Liver (tissue), 9 donors: ENCODE results near the gene ICAM4. TPM values are rescaled to one million over a fixed set of nuclear protein-coding genes. Genes with fewer than 3 reads are reported as not detected.

Source experiments
- DNase-seq: peaks from one replicate; pipeline ENCODE4 v3.0.0-alpha.2; 2017; ENCODE audit warnings: low spot score
- H3K27ac ChIP-seq, 2 donors: one replicate each; pipeline ENCODE4 v1.7.0; 2013; ENCODE audit warnings: inconsistent platforms in 2 of 2, low read length in 2 of 2, control low read depth in 1 of 2, low read depth in 1 of 2, mild to moderate bottlenecking in 1 of 2
- H3K27me3 ChIP-seq, 4 donors: one replicate each; pipeline versions ENCODE4 v1.6.1 to v1.7.0; 2013; ENCODE audit warnings: low read length in 3 of 4, inconsistent platforms in 1 of 4, mild to moderate bottlenecking in 1 of 4, moderate library complexity in 1 of 4; ENCODE audit not compliant: control insufficient read depth in 4 of 4, insufficient read depth in 4 of 4
- H3K36me3 ChIP-seq, 4 donors: one replicate each; pipeline versions ENCODE4 v1.6.1 to v1.7.0; 2013; ENCODE audit warnings: low read length in 3 of 4, mild to moderate bottlenecking in 3 of 4, low read depth in 1 of 4, moderate library complexity in 1 of 4; ENCODE audit not compliant: control insufficient read depth in 4 of 4, insufficient read depth in 3 of 4
- H3K4me1 ChIP-seq, 4 donors: one replicate each; pipeline versions ENCODE4 v1.6.1 to v1.7.0; 2013; ENCODE audit warnings: low read length in 3 of 4, mild to moderate bottlenecking in 3 of 4, moderate library complexity in 1 of 4; ENCODE audit not compliant: control insufficient read depth in 4 of 4, insufficient read depth in 4 of 4
- H3K4me3 ChIP-seq, 3 donors: one replicate each; pipeline versions ENCODE4 v1.6.1 to v1.7.0; 2013; ENCODE audit warnings: low read length in 3 of 3, control low read depth in 1 of 3, low read depth in 1 of 3, mild to moderate bottlenecking in 1 of 3
- H3K9ac ChIP-seq, 2 donors: one replicate each; pipeline ENCODE4 v1.7.0; 2013; ENCODE audit warnings: low read length in 2 of 2, mild to moderate bottlenecking in 2 of 2, moderate library complexity in 2 of 2, control low read depth in 1 of 2, low read depth in 1 of 2
- H3K9me3 ChIP-seq, 4 donors: one replicate each; pipeline versions ENCODE4 v1.6.1 to v1.7.0; 2013; ENCODE audit warnings: low read length in 3 of 4; ENCODE audit not compliant: control insufficient read depth in 4 of 4
- EGR1 ChIP-seq, 2 donors: IDR thresholded peaks; 2 replicates each; pipeline ENCODE4 v1.6.1; 2016 to 2018; ENCODE audit warnings: antibody characterized with exemption in 2 of 2, low read depth in 2 of 2
- FOXA1 ChIP-seq: IDR thresholded peaks from 2 replicates; pipeline ENCODE4 v1.6.1; 2016; ENCODE audit warnings: antibody characterized with exemption
- FOXA2 ChIP-seq: IDR thresholded peaks from 2 replicates; pipeline ENCODE4 v1.6.1; 2016; ENCODE audit warnings: antibody characterized with exemption
- GABPA ChIP-seq, 2 donors: IDR thresholded peaks in 1 of 2; conservative IDR thresholded peaks in 1 of 2; 2 replicates each; pipeline ENCODE4 v1.6.1; 2016; ENCODE audit warnings: antibody characterized with exemption in 2 of 2, mild to moderate bottlenecking in 1 of 2, moderate library complexity in 1 of 2
- HNF4A ChIP-seq, 2 donors: conservative IDR thresholded peaks; 2 replicates each; pipeline ENCODE4 v1.6.1; 2016; ENCODE audit warnings: antibody characterized with exemption in 2 of 2, mild to moderate bottlenecking in 2 of 2
- HNF4G ChIP-seq: IDR thresholded peaks from 2 replicates; pipeline ENCODE4 v1.6.1; 2016; ENCODE audit warnings: antibody characterized with exemption
- JUND ChIP-seq, 2 donors: IDR thresholded peaks; 2 replicates each; pipeline ENCODE4 v1.6.1; 2016; ENCODE audit warnings: antibody characterized with exemption in 2 of 2
- NR2F2 ChIP-seq: IDR thresholded peaks from 2 replicates; pipeline ENCODE4 v1.6.1; 2016; ENCODE audit warnings: antibody characterized with exemption
- RAD21 ChIP-seq, 2 donors: IDR thresholded peaks; 2 replicates each; pipeline ENCODE4 v1.6.1; 2016; ENCODE audit warnings: antibody characterized with exemption in 2 of 2, mild to moderate bottlenecking in 2 of 2
- RXRA ChIP-seq, 2 donors: IDR thresholded peaks; 2 replicates each; pipeline ENCODE4 v1.6.1; 2017 to 2018; ENCODE audit warnings: antibody characterized with exemption in 2 of 2, mild to moderate bottlenecking in 1 of 2
- SP1 ChIP-seq: IDR thresholded peaks from 2 replicates; pipeline ENCODE4 v1.6.1; 2018; ENCODE audit warnings: antibody characterized with exemption, mild to moderate bottlenecking
- TAF1 ChIP-seq: conservative IDR thresholded peaks from 2 replicates; pipeline ENCODE4 v1.6.1; 2016; ENCODE audit warnings: antibody characterized with exemption, mild to moderate bottlenecking
- YY1 ChIP-seq: IDR thresholded peaks from 2 replicates; pipeline ENCODE4 v1.6.1; 2016; ENCODE audit warnings: antibody characterized with exemption, mild to moderate bottlenecking
- WGBS: extraction: QIAGEN DNeasy Blood & Tissue Kit; methylation state at CpG from one replicate; pipeline ENCODE4 v1.1.7; 2013; 5-methylcytosine and 5-hydroxymethylcytosine counted together
- polyA plus RNA-seq, 2 donors: library from polyadenylated mRNA; stranded (reverse) in 1 of 2; unstranded in 1 of 2; fragments of 200-250 nt in 1 of 2; fragments of >200 nt in 1 of 2; fragmentation: Nextera tagmentation in 1 of 2; extraction: Ambion mirVana in 1 of 2; gene quantifications; one replicate each; pipeline versions ENCODE4 v1.2.1 to v1.2.3, GENCODE V29; 2013 to 2015
- total RNA-seq, 2 donors: library from RNA; depleted of rRNA; stranded (reverse); fragments of >200 nt; gene quantifications; one replicate each; pipeline ENCODE4 v1.2.3, GENCODE V29; 2014
- TF ChIP-seq, protein P1 (sequence below): IDR thresholded peaks from 2 replicates; pipeline ENCODE4 v1.6.1; 2016; ENCODE audit warnings: antibody characterized with exemption, mild to moderate bottlenecking
- TF ChIP-seq, protein P2 (sequence below): fragments of 150-350 bp; IDR thresholded peaks from 2 replicates; pipeline ENCODE4 v1.5.1; 2017; ENCODE audit warnings: improper control_type of control experiment, low read depth, low read length; ENCODE audit not compliant: missing input control
- TF ChIP-seq, protein P3 (sequence below): IDR thresholded peaks from 2 replicates; pipeline ENCODE4 v1.6.1; 2016; ENCODE audit warnings: antibody characterized with exemption
- TF ChIP-seq, protein P4 (sequence below): IDR thresholded peaks from 2 replicates; pipeline ENCODE4 v1.6.1; 2016; ENCODE audit warnings: antibody characterized with exemption
- TF ChIP-seq, protein P5 (sequence below): IDR thresholded peaks from 2 replicates; pipeline ENCODE4 v1.6.1; 2016; ENCODE audit warnings: antibody characterized with exemption
- donor health status: healthy.
- donor health status: healthy.
- donor health status: healthy.
- donor health status: healthy.
- donor health status: healthy.

The ICAM4 gene
- total and polyA plus RNA-seq, 4 donors = 0.05 to 74.1 (median 0.33) TPM; not detected in 1

DNA sequence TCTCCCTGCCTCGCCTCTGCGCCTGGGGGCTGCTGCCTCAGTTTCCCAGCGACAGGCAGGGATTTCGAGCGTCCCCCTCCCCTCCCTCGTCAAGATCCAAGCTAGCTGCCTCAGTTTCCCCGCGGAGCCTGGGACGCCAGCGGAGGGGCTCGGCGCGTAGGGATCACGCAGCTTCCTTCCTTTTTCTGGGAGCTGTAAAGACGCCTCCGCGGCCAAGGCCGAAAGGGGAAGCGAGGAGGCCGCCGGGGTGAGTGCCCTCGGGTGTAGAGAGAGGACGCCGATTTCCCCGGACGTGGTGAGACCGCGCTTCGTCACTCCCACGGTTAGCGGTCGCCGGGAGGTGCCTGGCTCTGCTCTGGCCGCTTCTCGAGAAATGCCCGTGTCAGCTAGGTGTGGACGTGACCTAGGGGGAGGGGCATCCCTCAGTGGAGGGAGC is 16.6 kb upstream of the ICAM4 start (continued):
- TF ChIP-seq, protein P1, sequence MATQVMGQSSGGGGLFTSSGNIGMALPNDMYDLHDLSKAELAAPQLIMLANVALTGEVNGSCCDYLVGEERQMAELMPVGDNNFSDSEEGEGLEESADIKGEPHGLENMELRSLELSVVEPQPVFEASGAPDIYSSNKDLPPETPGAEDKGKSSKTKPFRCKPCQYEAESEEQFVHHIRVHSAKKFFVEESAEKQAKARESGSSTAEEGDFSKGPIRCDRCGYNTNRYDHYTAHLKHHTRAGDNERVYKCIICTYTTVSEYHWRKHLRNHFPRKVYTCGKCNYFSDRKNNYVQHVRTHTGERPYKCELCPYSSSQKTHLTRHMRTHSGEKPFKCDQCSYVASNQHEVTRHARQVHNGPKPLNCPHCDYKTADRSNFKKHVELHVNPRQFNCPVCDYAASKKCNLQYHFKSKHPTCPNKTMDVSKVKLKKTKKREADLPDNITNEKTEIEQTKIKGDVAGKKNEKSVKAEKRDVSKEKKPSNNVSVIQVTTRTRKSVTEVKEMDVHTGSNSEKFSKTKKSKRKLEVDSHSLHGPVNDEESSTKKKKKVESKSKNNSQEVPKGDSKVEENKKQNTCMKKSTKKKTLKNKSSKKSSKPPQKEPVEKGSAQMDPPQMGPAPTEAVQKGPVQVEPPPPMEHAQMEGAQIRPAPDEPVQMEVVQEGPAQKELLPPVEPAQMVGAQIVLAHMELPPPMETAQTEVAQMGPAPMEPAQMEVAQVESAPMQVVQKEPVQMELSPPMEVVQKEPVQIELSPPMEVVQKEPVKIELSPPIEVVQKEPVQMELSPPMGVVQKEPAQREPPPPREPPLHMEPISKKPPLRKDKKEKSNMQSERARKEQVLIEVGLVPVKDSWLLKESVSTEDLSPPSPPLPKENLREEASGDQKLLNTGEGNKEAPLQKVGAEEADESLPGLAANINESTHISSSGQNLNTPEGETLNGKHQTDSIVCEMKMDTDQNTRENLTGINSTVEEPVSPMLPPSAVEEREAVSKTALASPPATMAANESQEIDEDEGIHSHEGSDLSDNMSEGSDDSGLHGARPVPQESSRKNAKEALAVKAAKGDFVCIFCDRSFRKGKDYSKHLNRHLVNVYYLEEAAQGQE = no peak
- TF ChIP-seq RAD21 (IDR thresholded peaks at IDR 0.05) (no peak), RXRA (IDR thresholded peaks at IDR 0.05) (no peak), FOXA1 (no peak), FOXA2 (no peak)
- TF ChIP-seq, protein P2, sequence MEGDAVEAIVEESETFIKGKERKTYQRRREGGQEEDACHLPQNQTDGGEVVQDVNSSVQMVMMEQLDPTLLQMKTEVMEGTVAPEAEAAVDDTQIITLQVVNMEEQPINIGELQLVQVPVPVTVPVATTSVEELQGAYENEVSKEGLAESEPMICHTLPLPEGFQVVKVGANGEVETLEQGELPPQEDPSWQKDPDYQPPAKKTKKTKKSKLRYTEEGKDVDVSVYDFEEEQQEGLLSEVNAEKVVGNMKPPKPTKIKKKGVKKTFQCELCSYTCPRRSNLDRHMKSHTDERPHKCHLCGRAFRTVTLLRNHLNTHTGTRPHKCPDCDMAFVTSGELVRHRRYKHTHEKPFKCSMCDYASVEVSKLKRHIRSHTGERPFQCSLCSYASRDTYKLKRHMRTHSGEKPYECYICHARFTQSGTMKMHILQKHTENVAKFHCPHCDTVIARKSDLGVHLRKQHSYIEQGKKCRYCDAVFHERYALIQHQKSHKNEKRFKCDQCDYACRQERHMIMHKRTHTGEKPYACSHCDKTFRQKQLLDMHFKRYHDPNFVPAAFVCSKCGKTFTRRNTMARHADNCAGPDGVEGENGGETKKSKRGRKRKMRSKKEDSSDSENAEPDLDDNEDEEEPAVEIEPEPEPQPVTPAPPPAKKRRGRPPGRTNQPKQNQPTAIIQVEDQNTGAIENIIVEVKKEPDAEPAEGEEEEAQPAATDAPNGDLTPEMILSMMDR = no peak

DNA sequence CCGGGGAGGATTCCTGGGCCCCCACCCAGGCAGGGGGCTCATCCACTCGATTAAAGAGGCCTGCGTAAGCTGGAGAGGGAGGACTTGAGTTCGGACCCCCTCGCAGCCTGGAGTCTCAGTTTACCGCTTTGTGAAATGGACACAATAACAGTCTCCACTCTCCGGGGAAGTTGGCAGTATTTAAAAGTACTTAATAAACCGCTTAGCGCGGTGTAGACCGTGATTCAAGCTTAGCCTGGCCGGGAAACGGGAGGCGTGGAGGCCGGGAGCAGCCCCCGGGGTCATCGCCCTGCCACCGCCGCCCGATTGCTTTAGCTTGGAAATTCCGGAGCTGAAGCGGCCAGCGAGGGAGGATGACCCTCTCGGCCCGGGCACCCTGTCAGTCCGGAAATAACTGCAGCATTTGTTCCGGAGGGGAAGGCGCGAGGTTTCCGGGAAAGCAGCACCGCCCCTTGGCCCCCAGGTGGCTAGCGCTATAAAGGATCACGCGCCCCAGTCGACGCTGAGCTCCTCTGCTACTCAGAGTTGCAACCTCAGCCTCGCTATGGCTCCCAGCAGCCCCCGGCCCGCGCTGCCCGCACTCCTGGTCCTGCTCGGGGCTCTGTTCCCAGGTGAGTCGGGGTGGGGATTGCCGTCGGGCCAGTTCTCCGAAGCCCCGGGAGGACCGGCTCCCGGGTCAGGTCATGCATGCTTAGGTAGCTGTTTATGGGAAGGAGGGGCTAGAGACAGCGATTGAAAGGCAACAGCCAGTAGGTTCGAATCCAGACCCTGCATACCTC is 15.9 kb upstream of the ICAM4 start, which contains the start of gene ICAM1:
Gene ICAM1 (plus strand): TSS at position 505 of the 779 bp plus-strand sequence. CDS start 40 bp downstream, at position 545.
- Histone ChIP-seq H3K27ac (peak within 1 kb of the TSS; percentile 95 to 97), H3K4me3 (peak within 1 kb of the TSS; percentile 76 to 88 (median 76)), H3K36me3 (peaks cover 4 to 12% (median 7%) of the 10 kb centered on the region in 4 donors), H3K4me1 (peaks cover 6 to 19% (median 12%) of the 10 kb centered on the region in 4 donors), H3K9ac (peak within 1 kb of the TSS; percentile 69 to 72), H3K27me3 (no peaks in the 10 kb centered on the region), H3K9me3 (no peaks in the 10 kb centered on the region)
- WGBS = 2% methylated on average over 51 of the region's 51 CpGs
- TF ChIP-seq HNF4A (conservative IDR thresholded peaks at IDR 0.05) (peak; percentile 56 to 68), EGR1 (IDR thresholded peaks at IDR 0.05; ENCODE audit: low read depth in 2 of 2) (peak; percentile 70 to 86), YY1 (peak; percentile 70), NR2F2 (peak; percentile 95), JUND (IDR thresholded peaks at IDR 0.05) (peak in 1 of 2 donors; percentile 58), RAD21 (IDR thresholded peaks at IDR 0.05) (peak in 1 of 2 donors; percentile 51), FOXA2 (no peak), RXRA (IDR thresholded peaks at IDR 0.05) (peak; percentile 94 to 97), GABPA (IDR thresholded peaks at IDR 0.05 in 1 of 2, conservative IDR thresholded peaks at IDR 0.05 in 1 of 2) (peak; percentile 50 to 83), FOXA1 (peak; percentile 14), TAF1 (peak; percentile 86), HNF4G (no peak), SP1 (peak; percentile 95)
- TF ChIP-seq, protein P3, sequence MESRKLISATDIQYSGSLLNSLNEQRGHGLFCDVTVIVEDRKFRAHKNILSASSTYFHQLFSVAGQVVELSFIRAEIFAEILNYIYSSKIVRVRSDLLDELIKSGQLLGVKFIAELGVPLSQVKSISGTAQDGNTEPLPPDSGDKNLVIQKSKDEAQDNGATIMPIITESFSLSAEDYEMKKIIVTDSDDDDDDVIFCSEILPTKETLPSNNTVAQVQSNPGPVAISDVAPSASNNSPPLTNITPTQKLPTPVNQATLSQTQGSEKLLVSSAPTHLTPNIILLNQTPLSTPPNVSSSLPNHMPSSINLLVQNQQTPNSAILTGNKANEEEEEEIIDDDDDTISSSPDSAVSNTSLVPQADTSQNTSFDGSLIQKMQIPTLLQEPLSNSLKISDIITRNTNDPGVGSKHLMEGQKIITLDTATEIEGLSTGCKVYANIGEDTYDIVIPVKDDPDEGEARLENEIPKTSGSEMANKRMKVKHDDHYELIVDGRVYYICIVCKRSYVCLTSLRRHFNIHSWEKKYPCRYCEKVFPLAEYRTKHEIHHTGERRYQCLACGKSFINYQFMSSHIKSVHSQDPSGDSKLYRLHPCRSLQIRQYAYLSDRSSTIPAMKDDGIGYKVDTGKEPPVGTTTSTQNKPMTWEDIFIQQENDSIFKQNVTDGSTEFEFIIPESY = peak; percentile 75
- TF ChIP-seq, protein P1 = peak; percentile 70
- TF ChIP-seq, protein P4, sequence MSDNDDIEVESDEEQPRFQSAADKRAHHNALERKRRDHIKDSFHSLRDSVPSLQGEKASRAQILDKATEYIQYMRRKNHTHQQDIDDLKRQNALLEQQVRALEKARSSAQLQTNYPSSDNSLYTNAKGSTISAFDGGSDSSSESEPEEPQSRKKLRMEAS = peak; percentile 99
- TF ChIP-seq, protein P5, sequence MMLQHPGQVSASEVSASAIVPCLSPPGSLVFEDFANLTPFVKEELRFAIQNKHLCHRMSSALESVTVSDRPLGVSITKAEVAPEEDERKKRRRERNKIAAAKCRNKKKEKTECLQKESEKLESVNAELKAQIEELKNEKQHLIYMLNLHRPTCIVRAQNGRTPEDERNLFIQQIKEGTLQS = peak; percentile 76
- TF ChIP-seq, protein P2 = peak; percentile 26
- DNase-seq = peak; percentile 63
